ENCODE results near the gene FAM228B.
"Not testable (repeated sequence)": the region's sequence is repeated elsewhere in the genome, so short reads cannot be mapped to it uniquely, and the experiment has no call there.

The FAM228B gene

DNA sequence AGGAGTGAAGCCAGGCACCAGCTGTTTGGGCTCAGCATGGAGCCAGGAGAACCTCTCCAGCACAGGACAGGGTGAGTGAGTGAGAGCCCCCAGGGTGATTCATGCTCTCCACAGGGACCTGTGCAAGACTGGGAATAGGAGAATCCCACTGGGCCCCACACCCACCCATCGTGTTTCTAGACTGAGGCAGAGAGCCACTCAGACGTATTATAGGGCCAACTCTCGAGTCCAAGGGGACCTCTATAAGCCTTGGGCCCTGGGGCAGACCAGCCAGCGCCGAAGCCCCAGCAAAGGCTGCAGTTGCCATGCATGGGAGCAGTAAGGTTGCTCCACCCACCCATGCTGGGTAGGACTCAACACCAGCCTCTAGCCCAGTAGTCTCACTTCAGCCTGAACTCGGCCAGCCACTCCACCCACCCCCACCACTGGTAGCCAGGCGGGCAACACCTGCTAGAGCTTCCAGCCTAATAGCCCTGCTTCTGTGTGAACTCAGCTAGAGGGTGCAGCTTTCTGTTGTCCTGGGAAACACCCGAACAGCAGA is 19.1 kb upstream of the FAM228B start:
- DNase-seq, result peak; percentile 8

DNA sequence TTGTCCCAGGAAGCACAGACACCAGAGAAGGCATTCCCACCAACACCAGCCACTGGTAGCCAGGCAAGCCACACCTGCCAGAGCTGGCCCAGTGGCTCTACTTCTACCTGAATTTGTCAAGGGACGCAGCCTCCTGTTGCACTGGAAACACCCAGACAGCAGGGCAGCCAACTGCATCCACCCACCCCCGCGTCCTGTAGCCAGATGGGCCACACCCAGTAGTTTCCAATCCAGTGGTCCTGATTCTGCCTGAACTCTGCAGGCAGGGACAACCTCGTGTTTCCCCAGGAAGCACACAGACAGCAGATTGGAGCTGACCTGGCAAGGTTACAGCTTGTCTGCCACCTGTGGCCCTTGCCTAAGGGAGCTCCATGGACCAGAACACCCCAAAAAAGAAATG is 18.4 kb upstream of the FAM228B start:
- no peak for DNase-seq

- DNase-seq, result no peak
Measured at GRCh38 chr2:24105816-24106215, 17.5 kb upstream of the FAM228B start.

DNA sequence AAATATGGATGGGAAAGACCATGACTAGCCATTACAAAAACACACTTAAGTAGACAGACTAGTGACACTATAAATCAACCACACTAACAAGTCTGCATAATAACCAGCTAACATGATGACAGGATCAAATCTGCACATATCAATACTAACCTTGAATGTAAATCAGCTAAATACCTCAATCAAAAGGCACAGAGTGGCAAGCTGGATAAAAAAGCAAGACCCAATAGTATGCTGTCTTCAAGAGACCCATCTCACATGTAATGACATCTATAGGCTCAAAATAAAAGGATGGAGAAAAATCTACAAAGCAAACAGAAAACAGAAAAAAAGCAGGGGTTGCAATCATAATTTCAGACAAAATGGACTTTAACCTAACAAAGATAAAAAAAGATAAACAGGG is 16.5 kb upstream of the FAM228B start:
- DNase-seq, result no peak

GRCh38 chr2:24107336-24107735 is 15.9 kb upstream of the FAM228B start:
- DNase-seq, result no peak

- DNase-seq, result not testable (repeated sequence)
Measured at GRCh38 chr2:24109431-24109830, 13.8 kb upstream of the FAM228B start.

DNA sequence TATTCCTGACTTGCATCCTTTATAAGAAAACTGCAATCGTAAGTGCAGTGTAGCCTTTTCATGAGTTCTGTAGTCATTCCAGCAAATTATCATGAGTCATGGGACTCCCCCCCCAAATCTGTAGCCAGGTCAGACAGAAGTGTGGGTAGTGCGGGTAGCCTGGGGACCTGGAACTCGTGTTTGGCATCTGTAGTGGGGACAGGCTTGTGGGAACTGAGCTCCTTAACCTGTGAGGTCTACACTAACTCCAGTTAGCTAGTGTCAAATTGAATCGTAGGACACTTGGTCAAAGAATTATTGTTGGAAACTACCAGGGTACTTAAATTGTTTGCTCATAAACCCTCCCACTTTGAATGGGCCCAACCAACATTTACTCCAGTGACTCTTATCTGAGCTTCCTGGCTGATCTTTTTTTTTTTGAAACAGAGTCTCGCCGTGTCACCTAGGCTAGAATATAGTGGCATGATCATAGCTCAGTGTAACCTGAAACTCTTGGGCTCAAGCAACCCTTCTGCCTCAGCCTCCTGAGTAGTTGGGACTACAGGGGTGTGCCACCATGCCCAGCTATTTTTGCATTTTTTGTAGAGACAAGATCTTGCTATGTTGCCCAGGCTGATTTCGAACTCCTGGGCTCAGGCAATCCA is 12.5 kb upstream of the FAM228B start:
- no peak for DNase-seq

DNA sequence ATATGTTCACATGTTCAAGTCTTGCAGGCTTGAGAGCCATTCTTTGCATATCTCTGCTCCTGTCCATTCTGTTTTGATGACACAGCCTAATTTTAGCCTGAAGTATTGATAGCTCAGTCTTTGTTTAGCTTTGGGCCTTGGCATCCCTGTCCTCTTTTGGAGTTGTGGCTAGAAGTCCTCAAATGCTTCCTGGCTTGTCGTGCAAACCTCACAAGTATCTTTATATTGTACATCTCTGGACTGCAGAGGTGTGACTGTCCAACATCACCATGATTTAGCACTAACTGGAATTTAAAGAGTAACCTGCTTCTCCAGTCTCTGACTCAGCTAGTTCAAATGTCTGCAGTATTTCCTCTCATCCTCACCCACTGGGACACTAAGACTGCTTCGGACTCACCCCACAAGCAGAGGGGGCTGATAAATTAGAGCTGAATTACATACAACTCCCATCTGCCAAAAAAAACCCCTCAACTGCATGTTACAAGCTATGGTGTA is 11.8 kb upstream of the FAM228B start:
- no peak for DNase-seq

DNA sequence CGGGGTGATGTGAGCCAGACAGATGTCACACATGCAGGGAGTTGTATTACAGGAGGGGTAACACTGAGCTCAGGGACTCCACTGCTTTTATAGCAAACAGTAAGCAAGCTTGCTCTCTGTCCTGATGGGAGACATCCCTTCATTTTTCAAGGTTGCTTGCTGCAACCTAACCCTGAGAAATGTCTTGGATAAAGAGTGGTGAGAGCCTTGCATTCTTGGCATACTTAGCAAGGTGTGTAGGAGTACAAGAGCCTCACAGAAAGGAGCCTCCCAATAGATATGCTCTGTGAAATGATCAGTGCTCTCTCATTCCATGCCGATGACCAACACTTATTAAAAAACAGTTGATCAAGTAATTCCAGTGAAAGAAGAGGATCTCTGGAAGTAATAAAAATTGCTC is 8.2 kb upstream of the FAM228B start:
- no peak for DNase-seq

GRCh38 chr2:24117902-24118301 is 5.4 kb upstream of the FAM228B start:
- no peak for DNase-seq

GRCh38 chr2:24121066-24121465 is 2.2 kb upstream of the FAM228B start:
- no peak for DNase-seq

GRCh38 chr2:24121469-24121868 is 1.8 kb upstream of the FAM228B start:
- no peak for DNase-seq

DNA sequence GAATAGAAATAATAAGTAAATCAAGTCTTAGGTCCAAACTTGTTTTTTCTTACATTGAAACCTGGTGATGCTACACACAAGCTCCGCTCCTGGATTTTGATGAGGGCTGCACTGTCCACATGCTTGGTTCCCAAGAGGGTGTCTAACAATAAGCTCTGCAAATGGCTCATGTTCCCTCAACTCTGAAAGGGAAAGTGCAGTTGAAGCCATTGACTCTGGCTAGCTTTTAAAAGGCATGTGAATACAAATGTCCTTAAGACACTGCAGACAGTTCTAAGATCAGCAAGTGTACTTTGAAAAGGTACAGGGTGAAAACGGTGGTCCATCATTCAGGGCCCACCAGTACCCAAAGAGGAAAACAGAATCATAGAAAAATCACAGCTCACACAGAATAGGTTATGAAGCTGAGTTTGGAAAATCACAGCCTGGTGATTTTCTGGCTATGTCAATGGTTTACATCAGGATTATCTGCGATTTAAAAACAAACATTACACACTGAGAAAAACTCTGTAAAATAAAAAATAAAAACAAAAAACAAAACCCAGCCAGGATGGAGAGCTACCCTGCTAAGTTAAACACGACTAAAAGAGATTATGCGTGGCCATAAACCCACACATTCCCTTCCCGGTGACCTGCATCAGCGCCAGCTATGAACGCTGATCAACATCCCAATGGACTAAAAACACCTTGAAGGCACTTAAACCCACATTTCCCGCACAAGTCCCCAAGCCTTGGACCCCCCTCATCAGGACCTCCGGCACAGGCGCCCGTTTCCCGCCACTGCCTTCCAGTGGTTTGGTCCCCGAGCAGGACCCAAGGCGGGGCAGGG is 689 bp upstream of the FAM228B start:
- DNase-seq, result no peak

GRCh38 chr2:24123922-24124580 is 782 bp downstream of the FAM228B start:
- no peak for DNase-seq

GRCh38 chr2:24125956-24126355 is 2.7 kb downstream of the FAM228B start:
- DNase-seq, result no peak

DNA sequence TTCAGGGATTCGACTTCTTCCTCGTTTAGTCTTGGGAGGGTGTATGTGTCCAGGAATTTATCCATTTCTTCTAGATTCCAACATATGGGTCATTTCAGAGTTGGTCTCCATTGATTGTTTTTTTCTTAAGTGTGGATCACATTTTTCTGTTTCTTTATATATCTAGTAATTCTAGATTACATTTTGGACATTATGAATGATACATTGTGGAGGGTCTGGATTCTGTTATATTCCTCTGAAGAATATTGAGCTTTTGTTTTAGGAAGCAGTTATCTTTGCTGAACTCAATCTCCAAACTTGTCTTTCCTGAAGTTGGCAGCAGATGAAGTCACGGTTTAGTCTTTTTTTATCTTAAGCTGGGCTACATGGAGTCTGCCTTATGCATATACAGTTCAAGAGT is 9.3 kb downstream of the FAM228B start:
- DNase-seq, result no peak

DNA sequence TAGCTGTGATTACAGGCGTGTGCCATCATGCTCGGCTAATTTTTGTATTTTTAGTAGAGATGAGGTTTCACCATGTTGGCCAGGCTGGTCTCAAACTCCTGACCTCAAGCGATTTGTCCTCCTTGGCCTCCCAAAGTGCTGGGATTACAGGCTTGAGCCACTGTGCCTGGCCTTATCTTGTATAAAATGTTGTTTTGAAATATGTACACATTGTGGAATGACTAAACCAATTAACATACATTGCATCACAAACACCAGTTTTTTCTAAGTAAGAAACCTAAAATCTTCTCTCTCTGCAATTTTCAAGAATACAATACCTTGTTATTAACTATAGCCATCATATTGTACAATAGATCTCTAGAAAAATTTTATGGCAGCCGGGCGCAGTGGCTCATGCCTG is 17.0 kb downstream of the FAM228B start:
- not testable (repeated sequence) for DNase-seq

GRCh38 chr2:24147364-24147763 is 24.1 kb downstream of the FAM228B start:
- no peak for DNase-seq

GRCh38 chr2:24152413-24153197 is 29.3 kb downstream of the FAM228B start:
- no peak for DNase-seq

- DNase-seq, result no peak
Measured at GRCh38 chr2:24153478-24153877, 30.2 kb downstream of the FAM228B start.

DNA sequence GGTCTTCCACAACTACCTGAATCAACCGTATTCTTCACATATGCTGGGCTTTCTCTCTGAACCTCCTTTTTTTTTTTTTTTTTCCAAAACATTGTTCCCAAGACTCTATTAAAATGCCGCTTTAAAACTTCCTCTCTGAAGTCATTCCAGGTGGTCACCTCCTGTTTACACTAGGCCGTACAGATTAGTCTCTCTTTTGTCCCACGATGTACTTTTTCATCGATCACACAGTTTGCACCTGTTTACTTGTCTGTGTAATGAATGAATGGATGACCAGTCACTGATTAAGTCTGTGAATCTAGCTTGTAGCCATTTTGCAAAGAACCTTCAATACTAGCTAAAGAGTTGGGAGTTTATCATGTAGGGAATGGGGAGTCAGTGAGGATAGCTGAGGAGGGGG is 34.9 kb downstream of the FAM228B start:
- DNase-seq, result no peak

- DNase-seq, result no peak
Measured at GRCh38 chr2:24159708-24160107, 36.4 kb downstream of the FAM228B start.

GRCh38 chr2:24160761-24161160 is 37.5 kb downstream of the FAM228B start:
- no peak for DNase-seq

Measured in NCI-H510A (cell line).